Large intestine (tissue), 3 donors: ENCODE data around the gene VWA2. TPM values are rescaled to one million over a fixed set of nuclear protein-coding genes. Genes with fewer than 3 reads are reported as not detected.
A peak's percentile ranks its signal among the peaks of the same experiment; 100 is the strongest.

ENCODE experiments used
- DNase-seq, 2 donors: peaks; one replicate each; pipeline versions ENCODE4 v3.0.0 to v3.0.0-alpha.2; 2013
- H3K27ac ChIP-seq: one replicate; pipeline ENCODE4 v1.5.1; 2013; ENCODE audit warnings: low read length
- H3K27me3 ChIP-seq: 2 replicates; pipeline ENCODE4 v1.6.1; 2013; ENCODE audit warnings: low read length; ENCODE audit not compliant: control insufficient read depth, insufficient read depth
- H3K36me3 ChIP-seq: 2 replicates; pipeline ENCODE4 v1.6.1; 2013; ENCODE audit warnings: low read length; ENCODE audit not compliant: control insufficient read depth, insufficient read depth
- H3K4me1 ChIP-seq: one replicate; pipeline ENCODE4 v1.6.1; 2013; ENCODE audit warnings: low read length; ENCODE audit not compliant: control insufficient read depth, insufficient read depth
- H3K4me3 ChIP-seq: one replicate; pipeline ENCODE4 v1.5.1; 2013; ENCODE audit warnings: low read length
- H3K9me3 ChIP-seq: one replicate; pipeline ENCODE4 v1.6.1; 2013; ENCODE audit warnings: mild to moderate bottlenecking, low read depth, low read length, moderate library complexity; ENCODE audit not compliant: control insufficient read depth
- WGBS: methylation state at CpG from one replicate; pipeline ENCODE4 v1.1.5; 2013; ENCODE audit warnings: low lambda C conversion rate; ENCODE audit not compliant: insufficient coverage; 5-methylcytosine and 5-hydroxymethylcytosine counted together
- polyA plus RNA-seq: library from polyadenylated mRNA; unstranded; fragments of 120-200 nt; gene quantifications from one replicate; pipeline ENCODE4 v1.2.1, GENCODE V29; 2013

VWA2 gene
- polyA plus RNA-seq, 1 donor: 4.6 TPM

DNA sequence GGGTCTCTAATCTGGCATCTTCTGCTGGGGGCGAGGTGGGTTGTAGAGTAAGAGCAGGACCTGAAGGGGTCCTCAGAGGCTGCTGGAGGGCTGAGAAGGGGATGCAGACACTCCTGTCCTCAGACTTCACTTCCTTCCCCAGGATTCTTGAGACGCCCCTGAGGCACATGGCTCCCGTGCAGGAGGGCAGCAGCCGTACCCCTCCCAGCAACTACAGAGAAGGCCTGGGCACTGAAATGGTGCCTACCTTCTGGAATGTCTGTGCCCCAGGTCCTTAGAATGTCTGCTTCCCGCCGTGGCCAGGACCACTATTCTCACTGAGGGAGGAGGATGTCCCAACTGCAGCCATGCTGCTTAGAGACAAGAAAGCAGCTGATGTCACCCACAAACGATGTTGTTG lies 52.0 kb downstream of the VWA2 start:
- no peak overlapping the region for H3K27ac ChIP-seq
- no peak for DNase-seq
- H3K9me3 ChIP-seq: peaks cover 10% of the 10 kb centered on the region
- no peaks in the 10 kb centered on the region for H3K27me3 ChIP-seq
- no peak overlapping the region for H3K4me3 ChIP-seq
- H3K4me1 ChIP-seq: no peaks in the 10 kb centered on the region
- no CpG with 5 or more reads among the region's 7 CpGs for WGBS
- H3K36me3 ChIP-seq: peaks cover 9% of the 10 kb centered on the region

DNA sequence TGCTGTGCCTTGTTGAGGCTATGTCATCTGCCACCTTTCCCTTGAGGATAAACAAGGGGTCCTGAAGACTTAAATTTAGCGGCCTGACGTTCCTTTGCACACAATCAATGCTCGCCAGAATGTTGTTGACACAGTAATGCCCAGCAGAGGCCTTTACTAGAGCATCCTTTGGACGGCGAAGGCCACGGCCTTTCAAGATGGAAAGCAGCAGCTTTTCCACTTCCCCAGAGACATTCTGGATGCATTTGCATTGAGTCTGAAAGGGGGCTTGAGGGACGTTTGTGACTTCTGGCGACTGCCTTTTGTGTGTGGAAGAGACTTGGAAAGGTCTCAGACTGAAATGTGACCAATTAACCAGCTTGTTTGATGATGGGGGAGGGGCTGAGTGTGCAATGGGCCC lies 52.5 kb downstream of the VWA2 start:
- Histone ChIP-seq H3K9me3 (peaks cover 8% of the 10 kb centered on the region), H3K36me3 (peaks cover 13% of the 10 kb centered on the region), H3K27ac (no peak overlapping the region), H3K27me3 (no peaks in the 10 kb centered on the region), H3K4me3 (no peak overlapping the region), H3K4me1 (no peaks in the 10 kb centered on the region)
- no CpG with 5 or more reads among the region's 8 CpGs for WGBS
- no peak for DNase-seq

DNA sequence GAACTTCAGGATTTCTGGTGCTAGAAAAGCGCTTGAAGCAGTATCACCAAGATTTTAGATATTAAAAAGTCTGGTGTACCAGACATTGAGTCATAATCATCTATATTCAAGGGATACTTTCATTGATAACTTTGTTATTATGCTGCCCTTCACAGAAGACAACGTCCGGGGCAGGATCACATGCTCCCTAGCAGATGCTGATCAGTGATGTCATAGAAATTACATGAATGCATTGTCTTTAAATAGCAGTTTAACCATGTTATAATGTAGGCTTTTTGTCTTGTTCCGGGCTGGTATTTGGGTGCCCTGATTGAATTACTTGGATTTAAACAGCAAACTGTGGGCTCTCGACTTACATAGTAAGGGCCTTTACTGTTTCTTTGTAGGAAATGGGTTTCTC lies 54.0 kb downstream of the VWA2 start:
- Histone ChIP-seq H3K9me3 (peaks cover 8% of the 10 kb centered on the region), H3K27ac (no peak overlapping the region), H3K27me3 (no peaks in the 10 kb centered on the region), H3K36me3 (peaks cover 26% of the 10 kb centered on the region), H3K4me1 (no peaks in the 10 kb centered on the region), H3K4me3 (no peak overlapping the region)
- whole genome bisulfite sequencing: 100% methylated on average over 1 of the region's 5 CpGs
- DNase-seq: no peak

DNA sequence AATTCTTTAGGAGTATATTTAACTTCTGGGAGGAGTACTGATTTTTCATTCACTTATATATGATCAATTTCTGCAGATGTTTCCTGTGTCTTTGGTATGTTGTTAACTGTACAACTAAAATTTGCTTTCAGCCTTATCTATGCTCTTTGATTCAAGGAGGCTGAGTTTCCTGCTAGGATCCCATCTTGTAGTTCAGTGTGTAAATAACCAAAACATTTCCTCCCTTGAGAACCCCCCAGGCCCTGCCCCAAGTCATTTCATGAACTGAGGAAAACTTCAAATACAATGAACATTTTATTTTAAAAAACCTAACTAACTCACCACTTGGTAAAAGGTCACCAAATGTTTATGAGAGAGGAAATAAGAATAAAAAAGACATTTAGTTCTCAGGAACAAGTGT lies 55.5 kb downstream of the VWA2 start:
- Histone ChIP-seq H3K4me3 (no peak overlapping the region), H3K27ac (no peak overlapping the region), H3K36me3 (peaks cover 36% of the 10 kb centered on the region), H3K9me3 (peaks cover 8% of the 10 kb centered on the region), H3K27me3 (no peaks in the 10 kb centered on the region), H3K4me1 (no peaks in the 10 kb centered on the region)
- no peak for DNase-seq

DNA sequence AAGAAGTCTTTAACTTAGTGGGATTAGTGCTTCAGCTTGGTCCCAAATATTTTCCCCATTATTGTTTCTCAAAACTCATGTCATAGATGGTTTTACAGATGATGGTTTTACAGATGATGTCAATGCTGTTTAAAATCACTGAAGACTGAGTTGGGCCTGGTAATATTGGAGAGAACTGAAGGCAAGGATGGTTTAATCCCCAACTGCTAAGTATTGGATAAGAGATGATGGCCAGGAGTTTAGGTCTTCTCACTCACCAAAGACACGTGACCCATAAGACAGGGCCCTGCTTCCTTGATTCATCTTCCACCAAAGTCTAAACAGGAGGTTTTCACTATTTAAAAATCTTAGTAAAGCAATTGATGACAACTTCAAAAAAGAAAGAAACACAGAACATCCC lies 56.3 kb downstream of the VWA2 start:
- H3K36me3 ChIP-seq: peaks cover 39% of the 10 kb centered on the region
- DNase-seq: no peak
- no peaks in the 10 kb centered on the region for H3K4me1 ChIP-seq
- H3K27ac ChIP-seq: no peak overlapping the region
- H3K27me3 ChIP-seq: no peaks in the 10 kb centered on the region
- WGBS: no CpG with 5 or more reads among the region's 1 CpG
- peaks cover 8% of the 10 kb centered on the region for H3K9me3 ChIP-seq
- no peak overlapping the region for H3K4me3 ChIP-seq

DNA sequence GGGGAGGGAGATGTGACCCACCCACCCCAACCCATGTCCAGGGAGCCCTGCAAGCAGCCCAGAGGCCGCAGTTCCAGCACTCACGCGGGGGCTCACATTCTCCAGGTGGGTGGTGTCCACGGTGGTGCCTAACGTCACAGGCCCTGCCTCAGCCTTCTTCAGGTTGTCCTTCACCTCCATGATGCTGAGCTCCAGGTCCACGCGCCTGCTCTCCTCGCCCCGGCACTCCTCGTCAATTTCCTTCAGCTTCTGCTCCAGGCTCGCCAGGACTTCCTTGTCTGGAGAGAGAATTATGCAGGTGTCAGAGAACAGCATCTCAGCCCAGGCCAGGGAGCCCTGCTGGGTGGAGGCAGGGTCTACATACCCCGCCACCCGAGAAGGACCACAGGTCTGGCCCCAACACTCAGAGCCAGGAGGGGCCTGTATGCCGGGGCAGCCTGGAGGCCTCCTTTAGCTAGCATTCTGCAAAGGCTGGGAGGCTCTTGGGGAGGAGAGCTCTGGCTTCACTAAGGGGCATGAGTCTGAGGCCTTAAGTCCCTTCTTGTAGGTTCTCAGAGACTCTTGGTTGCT lies 58.2 kb downstream of the VWA2 start:
- Histone ChIP-seq H3K4me1 (no peaks in the 10 kb centered on the region), H3K9me3 (peaks cover 8% of the 10 kb centered on the region), H3K27me3 (no peaks in the 10 kb centered on the region), H3K36me3 (peaks cover 40% of the 10 kb centered on the region), H3K27ac (no peak overlapping the region), H3K4me3 (no peak overlapping the region)
- no peak for DNase-seq
- WGBS: no CpG with 5 or more reads among the region's 14 CpGs

DNA sequence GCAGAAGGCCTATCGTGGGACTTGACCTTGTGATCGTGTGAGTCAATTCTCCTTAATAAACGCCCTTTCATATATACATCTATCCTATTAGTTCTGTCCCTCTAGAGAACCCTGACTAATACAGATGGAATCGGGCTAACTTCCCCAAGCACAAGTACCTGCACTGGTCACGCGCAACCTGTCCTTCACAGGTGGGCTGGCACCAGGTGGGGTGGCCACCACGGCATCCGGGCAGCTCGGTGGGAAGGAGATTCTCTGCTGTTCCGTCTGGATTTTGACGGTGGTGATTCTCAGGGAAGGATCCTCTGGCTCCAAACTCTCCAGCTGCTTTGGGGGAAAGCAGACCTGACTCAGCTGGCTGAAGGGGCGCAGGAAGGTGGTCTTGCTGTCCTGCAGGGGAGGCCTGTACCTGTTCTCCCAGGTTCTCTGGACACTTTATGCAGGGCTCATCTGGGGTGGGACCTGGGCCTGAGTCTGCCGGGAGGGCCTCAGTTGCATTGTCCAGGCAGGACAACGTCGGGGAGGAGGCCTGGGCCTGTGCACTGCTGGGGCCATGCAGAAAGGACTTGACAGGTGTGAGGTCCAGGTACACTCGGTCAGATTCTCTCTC lies 61.1 kb downstream of the VWA2 start:
- H3K27me3 ChIP-seq: no peaks in the 10 kb centered on the region
- H3K36me3 ChIP-seq: peaks cover 40% of the 10 kb centered on the region
- DNase-seq: no peak
- WGBS: no CpG with 5 or more reads among the region's 16 CpGs
- H3K4me1 ChIP-seq: peaks cover 3% of the 10 kb centered on the region
- H3K27ac ChIP-seq: no peak overlapping the region
- H3K9me3 ChIP-seq: peaks cover 7% of the 10 kb centered on the region
- no peak overlapping the region for H3K4me3 ChIP-seq

DNA sequence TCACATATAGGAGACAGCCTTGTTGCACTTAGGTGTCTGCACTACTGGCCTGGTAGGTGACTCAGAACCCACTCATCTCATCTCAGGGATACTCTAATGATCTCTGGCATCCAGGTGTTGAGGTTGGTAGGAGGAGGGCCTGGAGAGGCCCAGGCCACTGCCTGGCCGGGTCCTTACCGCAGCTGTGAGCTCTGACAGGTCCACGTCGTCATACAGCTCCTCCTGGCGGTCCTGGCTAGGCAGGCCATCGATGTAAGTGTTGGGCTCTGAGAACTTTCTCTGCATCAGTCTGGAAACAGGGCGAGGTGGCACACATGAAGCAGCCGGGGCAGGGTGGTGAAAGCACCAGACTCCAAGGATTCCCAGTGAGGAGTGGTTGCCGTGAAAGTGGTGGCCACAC lies 62.1 kb downstream of the VWA2 start:
- peaks cover under 1% of the 10 kb centered on the region for H3K9me3 ChIP-seq
- no CpG with 5 or more reads among the region's 9 CpGs for WGBS
- H3K4me3 ChIP-seq: no peak overlapping the region
- no peak overlapping the region for H3K27ac ChIP-seq
- DNase-seq: no peak
- H3K36me3 ChIP-seq: peaks cover 36% of the 10 kb centered on the region
- H3K4me1 ChIP-seq: peaks cover 3% of the 10 kb centered on the region
- no peaks in the 10 kb centered on the region for H3K27me3 ChIP-seq

DNA sequence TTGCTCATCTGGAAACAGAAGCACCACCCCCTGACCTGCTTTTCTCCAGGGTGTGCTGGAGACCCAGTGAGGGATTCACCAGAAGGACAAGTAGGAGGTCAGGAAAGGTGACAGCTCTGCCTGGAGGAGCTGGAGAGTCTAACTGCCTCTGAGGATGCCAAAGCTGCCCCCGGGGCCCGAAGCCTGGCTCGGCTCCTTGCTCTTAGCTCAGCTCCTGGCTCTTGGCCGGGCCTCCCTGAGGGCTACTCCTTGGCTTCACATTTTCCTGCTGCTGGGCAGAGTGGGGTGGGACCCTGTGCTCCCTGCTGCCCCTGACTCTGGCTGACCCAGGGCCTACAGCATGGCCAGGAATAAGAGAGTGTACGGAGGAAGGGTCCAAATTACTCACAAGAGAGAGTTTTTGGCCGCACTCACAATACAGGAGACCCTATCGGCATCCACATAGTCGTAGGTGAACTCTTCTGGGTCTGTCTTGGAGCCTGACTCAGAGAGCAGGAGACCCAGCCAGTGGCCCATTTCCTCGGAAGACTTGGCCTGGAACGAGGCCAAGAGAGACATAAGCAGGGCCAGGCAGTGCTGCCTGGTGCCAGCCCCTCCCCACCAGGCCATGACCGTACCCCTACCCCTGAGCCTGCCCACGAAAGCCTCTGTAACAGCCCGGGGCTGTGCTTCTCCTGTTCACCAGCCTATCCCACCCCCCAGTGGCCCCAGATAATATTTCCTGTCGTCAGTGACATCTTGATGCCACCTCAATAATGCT lies 63.1 kb downstream of the VWA2 start:
- H3K4me1 ChIP-seq: peaks cover 3% of the 10 kb centered on the region
- no peak overlapping the region for H3K27ac ChIP-seq
- H3K9me3 ChIP-seq: no peaks in the 10 kb centered on the region
- H3K4me3 ChIP-seq: no peak overlapping the region
- H3K27me3 ChIP-seq: peaks cover 2% of the 10 kb centered on the region
- no peak for DNase-seq
- no CpG with 5 or more reads among the region's 14 CpGs for WGBS
- peaks cover 27% of the 10 kb centered on the region for H3K36me3 ChIP-seq

DNA sequence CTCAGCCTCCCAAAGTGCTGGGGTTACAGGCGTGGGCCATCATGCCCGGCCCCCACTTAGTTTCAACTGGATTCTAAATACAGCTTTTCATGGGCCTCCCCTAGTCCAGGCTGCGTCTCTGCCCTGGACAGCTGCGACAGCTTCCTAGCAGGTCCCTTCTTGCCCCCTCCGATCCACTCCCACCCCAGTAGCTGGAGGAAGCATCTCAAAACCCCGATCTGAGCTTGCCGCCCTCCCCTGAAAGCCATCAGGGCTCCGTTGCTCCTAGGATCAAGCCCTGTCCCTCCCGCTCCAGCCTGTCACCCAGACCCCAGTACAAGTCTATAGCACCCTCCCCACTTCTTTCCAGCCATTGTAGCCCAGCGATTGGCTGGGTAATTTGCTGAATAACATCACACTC lies 64.5 kb downstream of the VWA2 start:
- DNase-seq: peak in 1 of 2 donors; percentile 11
- peaks cover 2% of the 10 kb centered on the region for H3K27me3 ChIP-seq
- H3K27ac ChIP-seq: no peak overlapping the region
- H3K4me3 ChIP-seq: no peak overlapping the region
- peaks cover 3% of the 10 kb centered on the region for H3K4me1 ChIP-seq
- no peaks in the 10 kb centered on the region for H3K9me3 ChIP-seq
- H3K36me3 ChIP-seq: peaks cover 18% of the 10 kb centered on the region
- no CpG with 5 or more reads among the region's 10 CpGs for WGBS
